Testis (tissue), 2 donors: Measurements from ENCODE around the gene SPIB.

Experiments used
- POLR2A ChIP-seq: fragments of 450-650 bp; IDR thresholded peaks from one replicate; pipeline ENCODE4 v1.6.1; 2017; ENCODE audit warnings: antibody characterized with exemption, mild to moderate bottlenecking, moderate library complexity
- TF ChIP-seq, protein P1 (sequence below), 3 experiments: fragments of 450-650 bp in 2 of 3; fragments of 200-600 bp in 1 of 3; sonication (generic) in 1 of 3; IDR thresholded peaks; one replicate each; pipeline ENCODE4 v1.5.1; 2016 to 2019; ENCODE audit warnings: antibody characterized with exemption in 3 of 3, mild to moderate bottlenecking in 2 of 3, moderate library complexity in 1 of 3

DNA sequence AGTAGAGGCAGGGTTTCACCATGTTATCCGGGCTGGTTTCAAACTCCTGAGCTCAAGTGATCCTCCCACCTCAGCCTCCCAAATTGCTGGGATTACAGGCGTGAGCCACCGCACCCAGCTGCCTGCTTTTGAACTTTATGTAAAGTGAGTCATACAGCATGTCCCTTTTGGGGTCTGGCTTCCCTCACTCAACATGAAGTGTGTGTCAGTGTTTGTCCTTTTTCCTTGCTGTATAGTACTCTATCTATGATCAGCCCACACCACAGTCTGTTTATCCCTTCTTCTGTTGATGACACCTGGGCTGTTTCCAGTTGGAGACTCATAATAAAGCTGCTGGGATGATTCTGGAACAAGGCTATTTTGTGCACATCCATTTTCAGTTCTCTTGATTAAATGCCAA is 2.1 kb downstream of the SPIB start:
- TF ChIP-seq, protein P1, sequence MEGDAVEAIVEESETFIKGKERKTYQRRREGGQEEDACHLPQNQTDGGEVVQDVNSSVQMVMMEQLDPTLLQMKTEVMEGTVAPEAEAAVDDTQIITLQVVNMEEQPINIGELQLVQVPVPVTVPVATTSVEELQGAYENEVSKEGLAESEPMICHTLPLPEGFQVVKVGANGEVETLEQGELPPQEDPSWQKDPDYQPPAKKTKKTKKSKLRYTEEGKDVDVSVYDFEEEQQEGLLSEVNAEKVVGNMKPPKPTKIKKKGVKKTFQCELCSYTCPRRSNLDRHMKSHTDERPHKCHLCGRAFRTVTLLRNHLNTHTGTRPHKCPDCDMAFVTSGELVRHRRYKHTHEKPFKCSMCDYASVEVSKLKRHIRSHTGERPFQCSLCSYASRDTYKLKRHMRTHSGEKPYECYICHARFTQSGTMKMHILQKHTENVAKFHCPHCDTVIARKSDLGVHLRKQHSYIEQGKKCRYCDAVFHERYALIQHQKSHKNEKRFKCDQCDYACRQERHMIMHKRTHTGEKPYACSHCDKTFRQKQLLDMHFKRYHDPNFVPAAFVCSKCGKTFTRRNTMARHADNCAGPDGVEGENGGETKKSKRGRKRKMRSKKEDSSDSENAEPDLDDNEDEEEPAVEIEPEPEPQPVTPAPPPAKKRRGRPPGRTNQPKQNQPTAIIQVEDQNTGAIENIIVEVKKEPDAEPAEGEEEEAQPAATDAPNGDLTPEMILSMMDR (IDR thresholded peaks at IDR 0.05) = no peak
- no peak for TF ChIP-seq POLR2A
